ENCODE results near the gene TSPAN9. TPM values are rescaled to one million over a fixed set of nuclear protein-coding genes. Genes with fewer than 3 reads are reported as not detected.

Gene TSPAN9
- polyA plus RNA-seq, 1 donor from 2014 or later: not detected

Other genes with a start within 250 kb of the TSPAN9 start
- gene NRIP2, start 242.3 kb upstream of the TSPAN9 start, polyA plus RNA-seq: 1.7 TPM
- not detected for gene TEX52, start 220.3 kb upstream of the TSPAN9 start, polyA plus RNA-seq
- 0.88 TPM for gene FOXM1, start 200.2 kb upstream of the TSPAN9 start, polyA plus RNA-seq
- gene RHNO1, start 200.2 kb upstream of the TSPAN9 start, polyA plus RNA-seq: 48.4 TPM
- 10.0 TPM for gene TULP3, start 186.5 kb upstream of the TSPAN9 start, polyA plus RNA-seq
- gene TEAD4, start 118.0 kb upstream of the TSPAN9 start, polyA plus RNA-seq: not detected

Data from IgD-negative memory B cell (primary cell).